Mucosa of gallbladder (tissue), 1 donor: ENCODE results near the gene TRIM24. TPM values are rescaled to one million over a fixed set of nuclear protein-coding genes. Genes with fewer than 3 reads are reported as not detected.
"Not testable (repeated sequence)": the region's sequence is repeated elsewhere in the genome, so short reads cannot be mapped to it uniquely, and the experiment has no call there.

Experiments used
- DNase-seq: peaks from one replicate; pipeline ENCODE4 v3.0.0-alpha.2; 2020; ENCODE audit warnings: low spot score
- total RNA-seq: library from RNA; stranded (reverse); gene quantifications from one replicate; pipeline ENCODE4 v1.2.1, GENCODE V29; 2021
- donor health status: DM: no; HTN: no; CAD: no.

The TRIM24 gene
- total RNA-seq, 1 donor from 2014 or later: 17.3 TPM

DNA sequence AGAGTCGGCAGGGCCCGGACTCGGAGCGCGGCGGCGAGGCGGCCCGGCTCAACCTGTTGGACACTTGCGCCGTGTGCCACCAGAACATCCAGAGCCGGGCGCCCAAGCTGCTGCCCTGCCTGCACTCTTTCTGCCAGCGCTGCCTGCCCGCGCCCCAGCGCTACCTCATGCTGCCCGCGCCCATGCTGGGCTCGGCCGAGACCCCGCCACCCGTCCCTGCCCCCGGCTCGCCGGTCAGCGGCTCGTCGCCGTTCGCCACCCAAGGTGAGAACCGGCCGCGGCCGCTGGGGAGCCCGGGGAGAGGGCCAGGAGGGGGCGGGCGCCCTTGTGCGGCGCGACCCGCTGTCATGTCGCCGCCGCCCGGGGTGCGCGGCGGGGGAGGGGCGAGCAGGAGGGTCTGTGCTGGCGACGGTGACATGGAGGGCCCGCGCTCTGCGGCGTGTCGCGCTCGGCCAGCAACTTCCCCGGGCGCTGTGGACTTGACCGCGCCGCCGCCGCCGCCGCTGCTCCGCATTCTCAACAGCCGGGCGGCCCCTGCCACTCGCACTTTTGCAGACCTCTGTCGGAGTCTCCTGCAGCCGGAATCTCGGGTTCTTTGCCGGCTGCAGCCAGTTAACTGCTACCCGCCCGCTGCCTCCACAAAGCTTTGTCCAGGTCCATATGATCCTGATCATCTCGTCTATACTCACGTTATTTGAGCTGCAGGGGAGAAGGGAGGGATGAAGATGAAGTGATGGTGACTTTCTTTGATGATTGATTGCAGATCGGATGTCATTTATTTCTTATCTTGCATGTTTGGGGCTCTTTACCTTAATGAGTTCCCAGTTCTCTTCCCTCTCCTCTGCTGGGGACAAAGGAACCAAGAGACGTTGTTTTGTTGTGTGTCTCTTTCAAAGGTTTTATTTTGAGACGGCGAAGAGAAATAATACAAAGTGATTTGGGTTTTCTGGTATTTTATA, 869 bp downstream of the TRIM24 start:
- DNase-seq: peak; percentile 44

DNA sequence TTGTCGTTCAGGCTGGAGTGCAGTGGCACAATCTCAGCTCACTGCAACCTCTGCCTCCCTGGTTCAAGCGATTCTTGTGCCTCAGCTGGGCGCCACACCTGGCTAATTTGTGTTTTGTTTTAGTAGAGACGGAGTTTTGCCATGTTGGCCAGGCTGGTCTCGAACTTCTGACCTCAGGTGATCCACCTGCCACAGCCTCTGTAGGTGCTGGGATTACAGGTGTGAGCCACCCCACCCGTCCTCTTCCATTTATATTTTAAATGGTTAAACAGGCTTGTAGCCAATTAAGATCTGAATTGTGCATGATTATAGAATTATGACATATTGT, 3.2 kb downstream of the TRIM24 start:
- DNase-seq: not testable (repeated sequence)

DNA sequence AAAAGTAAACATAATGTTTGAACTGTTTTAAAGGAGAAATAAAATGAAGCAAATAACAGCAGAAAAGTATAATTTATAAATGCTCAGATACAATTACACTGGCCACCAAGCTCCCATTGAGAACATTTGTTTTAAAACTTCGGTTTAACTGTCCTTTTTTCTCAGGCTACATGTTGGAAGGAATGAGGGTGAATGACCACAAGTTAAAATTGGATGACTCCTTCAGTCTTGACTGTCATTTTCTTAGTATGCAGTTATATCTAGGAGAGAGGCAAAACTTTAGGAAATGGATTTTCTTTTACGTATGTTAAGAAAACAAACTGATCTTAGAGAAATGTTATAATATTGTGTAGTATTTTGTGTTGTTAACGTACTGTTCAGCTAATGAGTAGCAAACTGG, 5.0 kb downstream of the TRIM24 start:
- DNase-seq: no peak

DNA sequence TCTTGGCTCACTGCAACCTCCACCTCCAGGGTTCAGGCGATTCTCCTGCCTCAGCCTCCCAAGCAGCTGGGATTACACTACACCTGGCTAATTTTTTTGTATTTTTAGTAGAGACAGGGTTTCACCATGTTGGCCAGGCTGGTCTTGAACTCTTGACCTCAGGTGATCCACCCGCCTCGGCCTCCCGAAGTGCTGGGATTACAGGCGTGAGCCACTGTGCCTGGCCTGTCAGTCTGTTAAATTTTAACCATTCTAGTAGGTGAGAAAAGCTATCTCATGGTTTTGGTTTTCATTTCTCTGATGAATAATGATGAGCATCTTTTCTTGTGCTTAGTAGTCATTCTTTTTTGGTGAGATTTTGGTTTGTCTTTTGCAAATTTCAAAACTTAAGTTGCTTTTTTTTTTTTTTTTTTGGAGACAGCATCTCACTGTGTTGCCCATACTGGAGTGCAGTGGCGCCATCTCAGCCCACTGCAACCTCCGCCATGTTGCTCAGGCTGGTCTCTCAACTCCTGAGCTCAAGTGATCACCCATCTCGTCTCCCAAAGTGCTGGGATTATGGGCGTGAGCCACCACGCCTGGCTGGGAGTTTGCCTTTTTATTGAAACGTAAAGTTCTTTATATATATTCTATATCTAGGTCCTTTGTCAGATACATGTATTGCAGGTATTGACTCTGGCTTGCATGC, 6.2 kb downstream of the TRIM24 start:
- not testable (repeated sequence) for DNase-seq

DNA sequence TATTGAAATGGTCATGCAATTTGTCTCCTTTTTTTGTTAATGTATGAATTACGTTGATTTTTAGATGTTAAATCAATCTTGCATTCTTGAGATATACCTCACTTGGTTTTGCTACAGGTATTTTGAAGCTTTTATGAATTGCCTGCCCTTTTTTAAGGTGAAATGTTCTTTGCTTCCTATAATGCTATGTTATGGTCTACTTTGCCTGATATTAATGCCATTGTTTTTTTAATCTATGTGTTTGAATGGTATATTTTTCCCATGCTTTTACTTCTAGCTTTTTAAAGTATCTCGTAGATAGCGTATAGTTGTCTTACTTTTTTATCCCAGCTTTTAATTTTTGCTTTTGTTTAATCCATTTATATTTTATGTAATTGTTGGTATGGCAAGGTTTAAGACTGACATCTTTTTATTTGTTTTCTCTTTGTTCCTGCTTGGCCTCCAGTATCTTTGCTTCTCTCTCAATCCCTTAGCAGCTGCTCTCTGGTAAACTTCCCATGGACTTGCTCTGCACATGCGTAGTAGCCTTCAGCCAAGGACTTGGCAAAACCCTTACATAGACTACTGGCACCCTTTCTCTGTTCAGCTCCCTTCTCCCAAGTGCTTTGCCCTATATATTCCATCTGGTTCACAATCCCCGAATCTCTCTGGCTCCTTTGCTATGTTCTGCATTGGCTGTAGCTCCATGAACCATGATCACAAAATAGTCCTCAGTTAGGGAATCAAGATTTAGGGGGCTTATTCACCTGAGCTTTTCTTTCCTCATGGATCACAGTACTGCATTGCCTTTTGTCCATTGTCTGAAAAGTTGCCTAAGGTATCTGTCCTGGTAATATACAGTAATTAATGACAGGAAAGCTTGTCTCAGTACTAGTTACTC, 8.4 kb downstream of the TRIM24 start:
- DNase-seq: peak; percentile 20

DNA sequence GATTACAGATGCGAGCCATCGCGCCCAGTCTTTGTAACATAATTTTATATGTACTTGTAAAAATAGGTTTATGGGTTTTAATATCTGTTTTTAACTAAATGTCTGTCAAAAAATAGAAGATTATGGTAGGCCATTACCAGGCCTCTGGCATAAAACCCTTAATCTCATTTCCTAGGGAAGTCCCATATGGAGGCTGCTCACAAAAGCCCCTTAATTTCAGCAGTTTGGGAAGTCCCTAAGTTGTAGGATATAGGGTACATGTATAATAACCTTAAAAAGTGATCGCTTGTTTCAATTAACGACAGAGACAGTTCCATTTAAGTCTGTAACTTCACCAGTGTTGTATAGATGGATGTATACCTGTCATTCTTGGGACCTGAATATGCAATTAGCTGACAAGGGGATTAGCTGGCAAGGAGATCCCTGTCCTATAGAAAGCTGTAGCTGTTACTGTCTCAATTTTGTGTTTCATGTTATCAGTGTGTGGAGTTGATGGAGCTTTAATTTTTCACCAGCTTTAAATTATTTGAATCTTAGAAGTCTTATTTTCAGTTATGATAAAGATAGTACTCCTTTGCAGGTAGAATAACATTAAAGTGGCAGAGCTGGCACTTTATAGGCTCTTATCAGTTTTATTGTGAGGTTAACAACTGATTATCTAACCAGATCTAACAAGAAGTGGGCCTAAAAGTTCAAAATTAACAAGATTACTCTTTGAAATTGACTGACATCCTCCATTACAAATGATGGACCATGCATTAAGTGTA, 10.5 kb downstream of the TRIM24 start:
- no peak for DNase-seq

DNA sequence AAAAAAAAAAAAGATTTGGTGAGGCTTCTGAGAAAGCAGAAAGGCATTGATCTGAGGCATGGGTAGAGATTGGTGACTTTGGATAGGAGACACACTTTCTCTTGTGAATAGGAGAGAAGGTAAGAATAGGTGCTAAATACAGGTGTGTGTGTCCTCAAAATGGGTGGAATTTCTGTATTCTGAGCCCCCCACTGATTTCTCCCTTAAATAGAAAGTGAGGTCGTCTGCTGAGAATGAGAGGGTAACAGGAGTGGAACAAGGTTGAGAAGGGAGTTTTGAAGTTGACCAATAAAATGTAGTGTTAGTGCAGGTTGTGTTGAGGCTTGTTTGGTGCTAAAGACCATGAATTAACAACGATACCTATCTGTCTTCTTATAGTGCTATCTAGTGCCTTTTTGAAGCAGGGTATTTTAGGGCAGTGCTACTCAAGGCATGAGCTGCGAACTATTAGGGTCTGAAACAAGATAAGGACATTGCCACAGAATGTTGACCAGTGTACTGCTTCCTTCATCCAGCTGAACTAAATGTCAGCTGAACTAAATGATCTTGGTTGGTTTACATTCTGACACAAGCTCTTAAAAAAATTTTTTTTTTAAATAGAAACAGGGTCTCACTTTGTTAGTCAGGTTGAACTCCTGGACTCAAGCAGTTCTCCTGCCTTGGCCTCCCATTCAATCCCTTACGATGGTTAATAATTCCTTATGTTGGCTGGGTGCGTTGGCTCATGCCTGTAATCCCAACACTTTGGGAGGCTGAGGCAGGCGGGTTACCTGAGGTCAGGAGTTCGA, 12.4 kb downstream of the TRIM24 start:
- DNase-seq: no peak

DNA sequence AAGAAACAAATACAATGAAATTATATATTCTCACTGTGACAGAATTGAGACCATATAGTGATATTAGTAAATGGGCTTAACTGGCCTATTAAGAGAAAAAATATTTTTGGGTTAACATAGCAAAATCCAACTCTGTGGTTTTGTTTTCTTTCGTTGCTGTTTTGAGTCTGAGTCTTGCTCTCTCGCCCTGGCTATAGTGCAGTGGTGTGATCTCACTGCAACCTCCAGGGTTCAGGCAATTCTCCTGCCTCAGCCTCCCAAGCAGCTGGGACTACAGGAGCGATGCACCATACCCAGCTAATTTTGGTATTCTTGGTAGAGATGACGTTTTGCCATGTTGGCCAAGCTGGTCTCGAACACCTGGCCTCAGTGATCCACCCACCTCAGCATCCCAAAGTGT, 15.3 kb downstream of the TRIM24 start:
- no peak for DNase-seq

DNA sequence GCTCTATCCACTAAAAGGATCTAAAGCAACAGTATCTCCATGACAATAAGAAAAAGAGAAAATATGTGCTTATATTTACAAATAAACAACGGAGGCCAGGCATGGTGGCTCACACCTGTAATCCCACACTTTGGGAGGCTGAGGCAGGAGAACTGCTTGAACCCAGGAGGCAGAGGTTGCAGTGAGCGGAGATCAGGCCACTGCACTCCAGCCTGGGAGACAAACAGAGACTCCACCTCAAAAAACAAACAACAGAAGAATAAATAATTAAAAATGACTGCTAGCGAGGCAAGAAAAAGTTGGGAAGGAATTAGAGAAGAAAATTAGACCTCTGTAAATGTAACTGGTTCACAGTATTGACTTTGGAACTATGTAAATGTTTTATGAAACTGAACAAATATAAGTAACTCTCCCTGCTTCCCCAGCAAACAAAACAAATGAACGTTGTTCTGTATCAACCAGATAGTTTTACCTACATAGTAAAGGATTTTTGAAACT, 17.1 kb downstream of the TRIM24 start:
- DNase-seq: no peak

DNA sequence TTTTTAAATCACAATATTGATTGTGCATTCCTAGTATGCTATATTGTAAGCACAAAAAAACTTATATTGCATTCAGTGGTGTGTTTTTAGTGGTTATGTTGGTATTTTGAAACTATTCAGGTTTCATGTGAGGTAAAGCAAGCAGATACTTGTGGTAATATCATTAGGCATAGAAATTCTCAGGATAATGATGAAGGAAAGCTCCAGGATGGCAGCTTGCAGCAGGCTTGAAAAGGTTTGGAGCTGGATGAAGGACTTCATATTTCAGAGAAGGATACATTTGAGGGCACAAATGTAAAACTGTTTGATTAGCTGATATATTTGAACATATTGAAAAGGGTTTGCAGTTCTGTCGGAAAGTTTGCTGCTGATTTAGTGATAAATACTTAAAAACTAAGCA, 17.5 kb downstream of the TRIM24 start:
- no peak for DNase-seq

DNA sequence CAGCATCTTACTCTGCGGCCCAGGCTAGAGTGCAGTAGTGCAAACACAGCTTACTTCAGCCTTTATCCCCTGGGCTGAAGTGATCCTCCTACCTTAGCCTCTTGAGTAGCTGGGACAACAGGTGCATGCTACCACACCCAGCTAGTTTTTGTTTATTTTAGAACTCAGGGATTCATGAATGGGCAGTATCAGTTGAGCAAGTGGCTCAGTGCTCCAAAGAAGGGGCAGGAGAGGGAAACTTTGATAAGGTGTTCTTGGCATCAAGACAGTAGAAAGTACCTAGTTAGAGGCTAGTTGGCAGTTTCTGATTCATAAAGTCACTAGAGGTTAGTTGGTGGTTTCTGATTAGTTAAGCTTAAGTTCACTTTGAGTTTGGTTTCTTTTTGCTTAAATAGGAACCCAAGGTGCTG, 18.4 kb downstream of the TRIM24 start:
- DNase-seq: peak; percentile 12

DNA sequence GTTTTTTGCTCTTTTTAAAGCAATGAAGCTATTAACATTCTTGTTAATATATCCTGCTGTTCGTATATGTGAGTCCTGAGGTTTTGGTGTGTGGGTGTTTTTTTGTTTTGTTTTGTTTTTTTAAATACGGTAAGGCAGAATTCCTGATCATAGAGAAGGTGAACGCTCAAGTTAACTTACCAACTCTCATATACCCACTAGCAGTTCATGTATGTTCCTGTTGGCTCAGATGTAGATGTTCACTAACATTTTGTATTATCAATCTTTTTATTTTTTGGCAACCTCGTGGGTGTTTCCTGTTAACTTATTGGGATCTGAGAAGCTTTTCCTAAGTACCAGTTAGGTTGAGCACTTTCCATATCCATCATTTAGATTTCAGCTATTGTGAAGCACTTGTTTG, 20.5 kb downstream of the TRIM24 start:
- no peak for DNase-seq

DNA sequence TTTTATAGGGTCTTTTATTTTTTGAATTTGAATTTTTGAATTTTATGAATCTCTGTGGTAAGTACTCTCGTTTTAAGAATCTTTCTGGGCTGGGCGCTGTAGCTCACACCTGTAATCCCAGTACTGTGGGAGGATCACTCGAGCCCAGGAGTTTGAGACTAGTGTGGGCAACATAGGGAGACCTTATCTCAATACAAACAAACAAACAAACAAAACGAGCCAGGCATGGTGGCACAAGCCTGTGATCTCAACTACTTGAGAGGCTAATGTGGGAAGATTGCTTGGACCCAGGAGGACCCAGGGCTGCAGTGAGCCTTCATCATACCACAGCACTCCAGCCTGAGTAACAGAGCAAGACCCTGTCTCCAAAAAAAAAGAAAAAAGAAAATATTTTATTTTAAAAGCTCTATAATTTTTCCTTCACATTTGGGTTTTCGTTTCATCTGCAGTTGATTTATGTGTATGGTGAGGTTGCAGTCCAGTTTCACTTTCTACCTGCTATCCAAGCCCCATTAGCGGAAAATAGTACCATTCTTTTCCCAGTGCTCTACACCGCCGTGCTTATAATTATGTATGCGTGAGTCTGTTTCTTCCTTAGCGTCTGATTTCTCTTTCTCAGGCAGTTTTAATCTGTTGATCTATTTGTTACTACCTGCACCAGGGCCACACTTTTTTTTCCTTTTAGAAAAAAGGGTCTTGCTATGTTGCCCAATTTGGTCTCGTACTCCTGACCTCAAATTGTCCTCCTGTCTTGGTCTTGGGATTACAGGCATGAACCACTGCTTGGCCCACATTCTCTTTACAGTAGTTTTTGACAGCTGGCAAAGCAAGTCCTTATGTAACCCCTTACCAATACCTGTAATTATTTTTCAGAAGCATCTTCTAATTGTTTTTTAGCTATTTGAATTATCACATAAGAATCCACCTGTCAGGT, 21.7 kb downstream of the TRIM24 start:
- DNase-seq: no peak

DNA sequence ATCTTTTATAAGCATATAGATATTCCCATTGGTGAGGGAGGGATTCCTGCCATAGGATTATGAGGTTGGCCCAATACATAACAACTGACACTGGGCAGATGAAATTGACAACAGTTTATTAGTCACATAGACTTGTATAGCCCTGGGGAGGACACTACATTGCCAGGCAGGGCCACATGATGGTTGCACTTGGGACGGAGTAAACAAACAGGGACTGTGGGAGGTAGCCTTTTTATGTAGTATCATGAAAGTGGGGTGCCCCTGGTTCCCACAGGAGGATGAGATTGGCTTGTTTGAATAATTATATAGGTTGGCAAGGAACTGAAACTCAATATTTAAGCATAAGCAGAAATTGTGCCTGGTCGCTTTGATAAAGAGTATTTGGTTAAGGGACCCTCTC, 23.5 kb downstream of the TRIM24 start:
- no peak for DNase-seq

DNA sequence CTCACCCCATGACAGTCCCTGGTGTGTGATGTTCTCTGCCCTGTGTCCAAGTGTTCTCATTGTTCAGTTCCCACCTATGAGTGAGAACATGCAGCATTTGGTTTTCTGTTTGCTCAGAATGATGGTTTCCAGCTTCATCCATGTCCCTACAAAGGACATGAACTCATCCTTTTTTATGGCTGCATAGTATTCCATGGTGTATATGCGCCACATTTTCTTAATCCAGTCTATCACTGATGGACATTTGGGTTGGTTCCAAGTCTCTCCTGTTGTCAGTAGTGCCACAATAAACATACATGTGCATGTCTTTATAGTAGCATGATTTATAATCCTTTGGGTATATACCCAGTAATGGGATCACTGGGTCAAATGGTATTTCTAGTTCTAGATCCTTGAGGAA, 25.4 kb downstream of the TRIM24 start:
- DNase-seq: not testable (repeated sequence)

DNA sequence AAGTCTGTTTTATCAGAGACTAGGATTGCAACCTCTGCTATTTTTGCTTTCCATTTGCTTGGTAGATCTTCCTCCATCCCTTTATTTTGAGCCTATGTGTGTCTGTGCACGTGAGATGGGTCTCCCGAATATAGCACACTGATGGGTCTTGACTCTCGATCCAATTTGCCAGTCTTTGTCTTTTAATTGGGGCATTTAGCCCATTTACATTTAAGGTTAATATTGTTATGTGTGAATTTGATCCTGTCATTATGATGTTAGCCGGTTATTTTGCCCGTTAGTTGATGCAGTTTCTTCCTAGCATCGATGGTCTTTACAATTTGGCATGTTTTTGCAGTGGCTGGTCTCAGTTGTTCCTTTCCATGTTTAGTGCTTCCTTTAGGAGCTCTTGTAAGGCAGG, 29.1 kb downstream of the TRIM24 start:
- not testable (repeated sequence) for DNase-seq

DNA sequence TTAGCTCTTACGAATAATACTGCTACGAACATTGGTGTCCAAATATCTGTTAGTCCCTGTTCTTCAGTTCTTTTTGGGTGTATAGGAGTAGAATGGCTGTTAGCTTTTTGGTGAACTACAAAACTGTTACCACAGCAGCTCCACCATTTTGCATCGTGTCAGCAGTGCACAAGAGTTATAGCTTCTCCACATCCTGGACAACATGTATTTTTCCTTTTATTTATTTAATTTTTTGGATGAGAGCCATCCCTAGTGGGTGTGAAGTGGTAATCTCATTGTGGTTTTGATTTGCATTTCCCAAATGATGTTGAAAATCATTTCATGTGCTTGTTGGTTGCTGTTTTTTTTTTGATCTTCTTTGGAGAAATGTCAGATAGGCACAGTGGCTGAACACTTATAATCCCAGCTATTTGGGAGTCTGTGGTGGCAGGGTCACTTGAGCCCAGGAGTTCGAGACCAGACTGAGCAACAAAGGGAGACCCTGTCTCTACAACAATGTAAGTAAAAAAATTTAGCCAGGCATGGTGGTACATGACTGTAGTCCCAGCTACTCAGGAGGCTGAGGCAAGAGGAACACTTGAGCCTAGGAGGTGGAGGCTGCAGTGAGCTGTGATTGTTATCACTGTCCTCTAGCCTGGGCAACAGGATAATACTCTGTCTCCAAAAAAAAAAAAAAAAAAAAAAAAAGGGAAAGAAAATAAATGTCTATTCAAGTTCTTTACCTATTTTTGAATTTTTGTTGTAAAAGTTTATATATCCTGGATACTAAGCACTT, 31.7 kb downstream of the TRIM24 start:
- no peak for DNase-seq

DNA sequence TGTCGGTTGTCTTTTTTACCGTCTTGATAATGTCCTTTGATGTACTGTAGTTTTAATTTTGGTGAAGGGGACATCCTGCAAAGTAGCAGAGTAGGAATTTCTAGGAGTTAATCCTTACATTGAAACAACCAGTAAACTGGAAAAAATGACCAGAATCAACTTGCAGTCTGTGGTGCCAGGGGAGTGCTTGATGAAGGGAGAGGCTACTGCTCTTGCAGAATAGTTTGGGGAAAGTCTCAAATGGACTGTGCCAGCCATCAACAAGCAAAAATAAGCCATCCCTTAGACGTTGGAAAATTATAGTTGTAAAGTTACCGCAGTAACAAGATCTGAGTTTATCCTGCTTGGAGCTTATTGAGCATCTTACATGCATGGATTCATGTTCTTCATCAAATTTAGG, 32.4 kb downstream of the TRIM24 start:
- no peak for DNase-seq

DNA sequence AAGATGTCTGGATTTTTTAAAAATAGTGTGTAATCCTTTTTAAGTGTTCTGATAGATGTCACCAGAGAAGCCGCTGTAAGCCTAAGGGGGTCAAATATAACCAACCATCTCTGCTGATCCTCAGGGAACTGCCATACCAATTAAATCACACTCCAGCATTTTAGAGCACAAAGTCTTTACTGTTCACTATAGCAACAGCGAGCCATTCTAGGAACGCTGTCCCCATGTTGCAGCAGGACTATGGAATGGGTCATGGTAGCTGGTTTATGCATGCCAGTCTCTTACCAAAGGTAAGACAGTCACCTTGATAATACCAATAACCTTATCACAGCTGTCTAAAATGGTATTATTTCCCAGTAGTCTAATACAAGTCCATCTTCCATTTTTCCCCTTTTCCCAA, 33.5 kb downstream of the TRIM24 start:
- no peak for DNase-seq
